ENCODE measurements around the gene CADM1.

CADM1 gene

DNA sequence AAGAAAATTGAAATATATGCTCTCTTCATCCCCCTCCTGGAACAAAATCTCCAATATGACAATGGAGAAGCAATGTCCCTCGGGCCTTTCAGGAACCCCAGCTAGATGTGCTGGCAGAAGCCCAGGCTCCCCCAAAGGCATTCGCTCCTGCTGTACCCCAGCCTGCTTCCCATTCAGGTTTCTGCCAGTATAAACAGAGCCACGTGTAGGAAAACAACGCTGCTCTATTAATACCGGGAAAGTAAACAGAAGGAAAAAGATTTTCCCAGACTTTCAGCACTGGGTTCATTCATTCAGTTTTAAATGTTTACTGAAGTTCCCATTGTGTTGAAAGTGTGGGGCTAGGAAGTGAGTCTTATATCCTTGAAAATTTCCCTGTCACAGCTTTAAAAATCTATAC, 147.1 kb downstream of the CADM1 start:
- TF ChIP-seq, protein P1, sequence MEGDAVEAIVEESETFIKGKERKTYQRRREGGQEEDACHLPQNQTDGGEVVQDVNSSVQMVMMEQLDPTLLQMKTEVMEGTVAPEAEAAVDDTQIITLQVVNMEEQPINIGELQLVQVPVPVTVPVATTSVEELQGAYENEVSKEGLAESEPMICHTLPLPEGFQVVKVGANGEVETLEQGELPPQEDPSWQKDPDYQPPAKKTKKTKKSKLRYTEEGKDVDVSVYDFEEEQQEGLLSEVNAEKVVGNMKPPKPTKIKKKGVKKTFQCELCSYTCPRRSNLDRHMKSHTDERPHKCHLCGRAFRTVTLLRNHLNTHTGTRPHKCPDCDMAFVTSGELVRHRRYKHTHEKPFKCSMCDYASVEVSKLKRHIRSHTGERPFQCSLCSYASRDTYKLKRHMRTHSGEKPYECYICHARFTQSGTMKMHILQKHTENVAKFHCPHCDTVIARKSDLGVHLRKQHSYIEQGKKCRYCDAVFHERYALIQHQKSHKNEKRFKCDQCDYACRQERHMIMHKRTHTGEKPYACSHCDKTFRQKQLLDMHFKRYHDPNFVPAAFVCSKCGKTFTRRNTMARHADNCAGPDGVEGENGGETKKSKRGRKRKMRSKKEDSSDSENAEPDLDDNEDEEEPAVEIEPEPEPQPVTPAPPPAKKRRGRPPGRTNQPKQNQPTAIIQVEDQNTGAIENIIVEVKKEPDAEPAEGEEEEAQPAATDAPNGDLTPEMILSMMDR (IDR thresholded peaks at IDR 0.05; ENCODE audit: low read depth, low read length, missing control alignments): no peak
- H3K4me3 ChIP-seq (ENCODE audit: low read depth, low read length): no peak overlapping the region
- in situ Hi-C loops (cut with HindIII; ENCODE audit: low sequenced_read_pairs): no loop called here
- DNase-seq (ENCODE audit: low read depth): no peak

DNA sequence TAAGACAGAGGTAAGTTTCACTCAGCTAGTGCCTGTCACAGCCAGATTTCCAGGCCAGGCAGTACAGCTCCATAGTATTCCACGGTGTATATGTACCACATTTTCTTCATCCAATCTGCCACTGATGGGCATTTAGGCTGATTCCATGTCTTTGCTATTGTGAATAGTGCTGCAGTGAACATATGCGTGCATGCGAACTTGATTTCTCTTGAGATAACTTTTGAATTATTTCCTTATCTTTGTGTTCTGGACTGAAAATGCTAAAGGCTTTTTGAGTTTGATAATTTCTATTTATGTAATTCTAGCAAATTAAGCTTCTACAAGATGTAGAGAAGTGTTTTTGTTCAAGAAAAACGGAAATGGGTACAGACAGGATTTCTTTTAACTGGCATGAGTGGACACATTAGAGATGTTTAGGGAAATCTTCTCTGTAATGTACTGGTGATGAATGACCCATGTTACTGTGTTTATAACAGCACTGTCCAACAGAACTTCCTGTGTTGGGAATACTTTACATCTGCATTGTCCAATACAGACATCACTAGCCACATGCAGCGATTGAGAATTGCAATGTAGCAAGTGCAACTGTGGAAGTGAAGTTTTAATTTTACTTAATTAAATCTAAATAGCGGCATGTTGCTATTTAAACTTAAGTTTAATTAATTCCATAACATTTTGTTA, 151.3 kb downstream of the CADM1 start:
- no peak overlapping the region for H3K4me3 ChIP-seq (ENCODE audit: low read depth, low read length)
- DNase-seq (ENCODE audit: low read depth): no peak
- in situ Hi-C loops (cut with HindIII; ENCODE audit: low sequenced_read_pairs): no loop called here
- TF ChIP-seq, protein P1 (IDR thresholded peaks at IDR 0.05; ENCODE audit: low read depth, low read length, missing control alignments): no peak

DNA sequence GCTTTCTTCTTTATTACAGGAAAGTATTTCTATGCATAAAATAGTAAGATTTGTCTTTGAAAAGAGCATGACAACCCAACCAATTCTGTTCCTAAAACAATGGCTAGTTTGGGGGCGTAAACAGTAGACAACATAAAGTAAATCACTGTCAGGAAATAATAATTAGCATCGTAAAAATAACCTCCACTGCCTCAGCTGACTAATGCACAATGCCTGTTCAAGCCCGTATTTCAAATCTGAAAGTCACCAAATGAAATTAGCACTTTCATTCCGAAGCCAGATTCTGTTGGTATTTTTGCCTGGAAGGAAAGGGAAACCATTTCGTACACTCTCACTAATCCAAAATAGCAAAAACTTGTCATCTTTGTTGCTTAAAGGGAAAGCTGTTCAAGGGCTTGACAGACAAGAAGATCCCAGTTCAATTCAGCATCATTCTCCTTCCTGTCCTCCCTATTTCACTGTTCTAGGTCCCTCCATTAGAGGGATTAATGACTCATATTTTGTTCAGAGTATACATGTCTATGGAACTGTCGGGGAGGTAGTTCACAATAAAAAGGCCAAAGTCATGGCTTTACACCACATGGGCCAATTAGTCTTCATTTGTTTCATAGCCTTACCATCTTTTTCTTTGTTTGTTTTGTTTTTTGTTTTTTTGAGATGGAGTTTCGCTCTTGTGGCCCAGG, 154.7 kb downstream of the CADM1 start:
- in situ Hi-C loops (cut with HindIII; ENCODE audit: low sequenced_read_pairs): no loop called here
- H3K4me3 ChIP-seq (ENCODE audit: low read depth, low read length): no peak overlapping the region
- no peak for DNase-seq (ENCODE audit: low read depth)
- TF ChIP-seq, protein P1 (IDR thresholded peaks at IDR 0.05; ENCODE audit: low read depth, low read length, missing control alignments): no peak

DNA sequence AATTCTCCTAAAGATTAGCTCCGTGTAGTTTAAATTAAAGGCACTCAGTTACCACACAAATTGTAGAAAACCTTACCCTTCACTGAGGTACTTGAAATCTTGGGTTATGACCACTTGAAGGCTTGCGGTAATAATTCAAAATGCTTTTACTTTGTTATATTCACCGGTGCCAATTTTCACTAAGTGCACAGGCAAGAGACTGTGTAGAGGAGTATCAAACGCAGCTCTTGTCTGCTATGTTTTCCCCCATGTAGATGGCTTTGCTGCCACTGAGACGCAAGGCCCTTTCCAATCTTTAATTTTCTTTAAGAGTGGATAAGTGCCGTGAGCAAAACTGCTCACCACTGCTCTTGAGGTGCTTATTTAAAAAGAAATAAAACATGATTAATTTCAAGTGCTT, 155.8 kb downstream of the CADM1 start:
- in situ Hi-C loops (cut with HindIII; ENCODE audit: low sequenced_read_pairs): no loop called here
- DNase-seq (ENCODE audit: low read depth): no peak
- TF ChIP-seq, protein P1 (IDR thresholded peaks at IDR 0.05; ENCODE audit: low read depth, low read length, missing control alignments): no peak
- no peak overlapping the region for H3K4me3 ChIP-seq (ENCODE audit: low read depth, low read length)

DNA sequence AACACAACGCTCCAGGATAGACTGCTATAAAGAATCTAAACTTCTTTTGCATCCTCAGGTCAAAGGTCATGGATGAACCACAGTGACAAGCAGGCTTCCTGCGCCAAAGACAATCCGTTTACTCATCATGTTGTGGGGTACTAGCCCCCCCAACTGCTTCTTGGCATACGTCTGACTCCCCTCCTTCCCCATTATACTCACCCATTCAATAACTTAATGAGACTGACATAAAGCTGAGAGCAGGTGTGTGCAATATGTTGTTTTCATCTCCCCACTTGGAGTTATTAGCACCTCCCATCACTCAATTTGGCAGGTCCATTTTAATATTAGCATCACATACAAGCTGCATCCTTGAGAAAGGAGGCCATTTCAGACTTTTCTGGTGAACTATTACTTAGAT, 157.1 kb downstream of the CADM1 start:
- DNase-seq (ENCODE audit: low read depth): no peak
- TF ChIP-seq, protein P1 (IDR thresholded peaks at IDR 0.05; ENCODE audit: low read depth, low read length, missing control alignments): no peak
- in situ Hi-C loops (cut with HindIII; ENCODE audit: low sequenced_read_pairs): no loop called here
- H3K4me3 ChIP-seq (ENCODE audit: low read depth, low read length): no peak overlapping the region

DNA sequence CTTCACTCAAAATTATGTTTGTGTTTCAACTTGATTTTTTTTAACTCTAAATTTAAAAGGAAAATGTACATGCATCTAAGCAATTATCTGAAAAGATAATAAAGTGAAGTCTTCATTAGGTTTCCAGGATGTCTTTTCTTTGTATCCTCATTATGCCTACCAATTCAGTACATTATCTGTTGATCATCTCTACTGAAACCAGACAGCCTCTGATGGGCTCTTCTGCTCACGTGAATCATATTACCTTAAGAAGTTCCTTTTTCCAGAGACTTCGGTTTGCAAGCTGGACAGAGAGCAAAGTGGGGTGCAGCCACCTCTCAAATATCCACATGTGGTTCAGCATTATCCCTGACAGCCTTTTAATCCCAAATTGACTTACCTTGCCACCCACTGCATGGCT, 158.4 kb downstream of the CADM1 start:
- TF ChIP-seq, protein P1 (IDR thresholded peaks at IDR 0.05; ENCODE audit: low read depth, low read length, missing control alignments): no peak
- no peak for DNase-seq (ENCODE audit: low read depth)
- no peak overlapping the region for H3K4me3 ChIP-seq (ENCODE audit: low read depth, low read length)
- in situ Hi-C loops (cut with HindIII; ENCODE audit: low sequenced_read_pairs): no loop called here

Measured in astrocyte of the cerebellum (primary cell).